ENCODE data around the gene OSBPL3.

The OSBPL3 gene

DNA sequence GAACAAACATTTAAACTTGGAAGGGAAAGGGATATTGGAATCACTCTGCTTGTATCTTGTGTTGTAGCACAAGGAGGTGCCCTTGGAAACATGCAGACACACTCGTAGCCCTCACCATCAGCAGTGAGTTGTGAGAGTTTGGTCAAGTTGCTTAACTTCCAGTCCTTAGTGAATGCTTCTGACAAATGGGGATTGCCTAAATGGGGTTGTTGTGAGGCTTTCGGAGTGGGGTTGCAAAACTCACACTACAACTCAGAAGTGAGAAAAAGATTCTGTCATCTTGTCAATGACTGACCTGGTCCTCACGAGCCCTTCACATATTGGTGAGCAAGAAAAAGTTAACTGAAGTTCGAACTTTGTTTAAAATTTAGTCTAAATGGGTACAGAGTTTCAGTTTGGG, 193.7 kb downstream of the OSBPL3 start:
- DNase-seq: no peak

DNA sequence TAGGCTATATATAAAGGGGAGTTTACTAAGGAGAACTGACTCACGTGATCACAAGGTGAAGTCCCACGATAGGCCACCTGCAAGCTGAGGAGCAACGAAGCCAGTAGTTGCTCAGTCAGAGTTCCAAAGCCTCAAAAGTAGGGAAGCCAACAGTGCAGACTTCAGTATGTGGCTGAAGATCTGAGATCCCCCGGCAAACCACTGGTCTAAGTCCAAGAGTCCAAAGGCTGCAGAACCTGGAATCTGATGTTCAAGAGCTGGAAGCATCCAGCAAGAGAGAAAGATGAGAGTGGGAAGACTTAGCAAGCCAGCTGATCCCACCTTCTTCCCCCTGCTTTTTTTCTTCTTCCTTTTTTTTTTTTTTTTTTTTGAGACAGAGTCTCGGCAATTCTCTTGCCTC, 195.7 kb downstream of the OSBPL3 start:
- no peak for DNase-seq

DNA sequence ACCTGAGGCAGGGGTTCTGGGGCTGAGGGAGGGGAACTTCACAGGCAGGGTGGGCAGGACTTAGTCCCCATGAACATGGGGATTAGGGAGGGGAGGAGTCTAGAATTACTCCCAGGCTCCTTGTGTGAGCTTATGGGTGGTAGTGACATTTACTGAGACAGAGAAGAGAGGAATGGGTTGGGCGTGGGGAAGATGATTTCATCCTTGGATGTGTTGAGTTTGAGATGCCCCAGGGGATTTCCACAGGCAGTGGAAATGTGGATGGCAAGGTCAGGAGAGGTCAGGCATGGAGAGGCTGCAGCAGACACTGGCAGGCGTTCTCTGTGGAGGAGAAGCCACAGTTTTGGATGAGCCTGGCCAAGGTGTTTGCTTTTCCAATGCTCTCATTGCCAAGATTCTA, 196.3 kb downstream of the OSBPL3 start:
- DNase-seq: no peak

DNA sequence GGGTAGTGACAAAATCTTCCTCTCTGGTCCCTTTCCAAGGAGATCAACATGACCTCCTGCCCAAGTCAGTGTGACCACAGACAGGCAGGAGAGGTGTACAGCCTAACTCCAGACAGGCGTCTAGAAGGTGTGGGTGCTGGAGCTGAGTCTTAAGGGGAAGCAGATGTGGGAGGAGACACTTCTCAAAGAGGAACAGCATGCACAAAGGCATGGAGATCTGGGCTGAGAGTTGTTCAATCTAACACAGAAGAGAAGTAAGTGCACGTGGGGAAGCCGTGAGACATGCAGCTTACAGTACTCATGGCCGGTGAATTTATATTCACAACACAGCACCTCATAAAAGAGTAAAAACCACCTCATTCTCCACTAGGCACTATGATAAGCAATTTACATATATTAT, 198.9 kb downstream of the OSBPL3 start:
- DNase-seq: no peak

DNA sequence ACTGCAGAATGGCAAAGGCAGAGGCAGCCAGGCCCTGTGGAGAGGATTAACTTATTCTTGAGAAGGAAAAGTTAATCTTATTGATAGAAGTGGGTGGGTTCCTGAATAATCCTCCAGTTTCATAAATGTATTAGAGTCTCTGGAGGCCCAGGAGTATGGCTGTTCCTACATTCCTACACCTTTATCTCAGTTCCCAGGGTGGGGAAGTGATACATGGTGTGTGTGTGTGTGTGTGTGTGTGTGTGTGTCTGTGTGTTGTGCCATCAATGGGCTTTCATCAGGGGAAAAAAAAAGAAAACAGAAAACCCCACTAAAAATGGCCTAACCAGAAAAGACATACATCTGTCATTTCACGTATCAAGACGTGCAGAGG, 200.7 kb downstream of the OSBPL3 start:
- DNase-seq: no peak

DNA sequence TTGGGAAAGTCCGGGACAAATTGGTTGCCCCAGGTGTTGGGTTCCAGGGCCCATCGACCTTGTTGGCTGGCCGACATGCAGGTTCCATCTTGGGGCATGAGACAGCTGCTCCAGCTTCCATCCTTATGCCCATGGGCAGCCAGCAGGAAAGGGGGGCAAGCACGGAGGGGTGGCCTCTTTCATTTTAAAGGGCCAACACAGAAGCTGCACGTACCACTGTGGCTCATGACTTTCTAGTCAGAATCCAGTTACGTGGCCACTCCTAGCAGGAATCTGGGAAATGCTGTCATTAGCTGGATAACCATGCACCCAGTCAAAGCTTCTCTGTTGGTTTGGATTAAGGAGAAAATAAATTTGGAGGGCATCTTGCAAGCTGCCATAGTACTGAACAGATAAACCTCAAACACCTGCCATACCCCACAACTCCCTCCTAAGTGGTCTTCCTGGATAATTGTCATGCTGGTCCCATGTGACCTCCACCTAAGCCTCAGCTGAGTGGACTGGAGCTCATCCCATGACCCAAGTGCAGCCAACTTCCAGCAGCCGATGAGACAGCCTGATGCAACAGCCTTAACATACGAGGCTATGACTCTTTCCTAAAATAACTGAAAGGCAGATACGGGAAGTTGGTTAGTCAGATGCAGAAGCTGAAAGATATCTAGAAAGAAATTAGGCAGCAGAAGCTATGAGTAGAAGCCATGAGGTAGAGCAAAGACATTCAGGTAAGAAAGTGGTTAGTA, 201.3 kb downstream of the OSBPL3 start:
- DNase-seq: peak; percentile 90

DNA sequence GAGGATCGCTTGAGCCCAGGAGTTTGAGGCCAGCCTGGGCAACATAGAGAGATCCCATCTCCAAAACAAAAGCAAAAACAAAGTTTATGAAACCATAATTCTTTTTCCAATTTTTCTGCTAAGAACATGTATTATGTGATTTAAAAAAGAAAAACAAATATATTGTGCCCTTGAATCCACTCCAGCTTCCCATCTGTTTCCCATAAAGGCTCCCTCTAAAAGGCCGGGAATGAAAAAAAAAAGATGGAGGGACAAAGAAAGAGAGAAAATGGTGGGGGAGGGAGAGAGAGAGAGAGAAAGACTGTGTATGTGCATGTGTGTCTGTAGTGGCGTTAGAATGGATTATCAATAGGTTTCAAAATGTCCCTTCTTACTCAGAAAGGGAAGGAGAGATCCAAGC, 202.2 kb downstream of the OSBPL3 start:
- DNase-seq: no peak

DNA sequence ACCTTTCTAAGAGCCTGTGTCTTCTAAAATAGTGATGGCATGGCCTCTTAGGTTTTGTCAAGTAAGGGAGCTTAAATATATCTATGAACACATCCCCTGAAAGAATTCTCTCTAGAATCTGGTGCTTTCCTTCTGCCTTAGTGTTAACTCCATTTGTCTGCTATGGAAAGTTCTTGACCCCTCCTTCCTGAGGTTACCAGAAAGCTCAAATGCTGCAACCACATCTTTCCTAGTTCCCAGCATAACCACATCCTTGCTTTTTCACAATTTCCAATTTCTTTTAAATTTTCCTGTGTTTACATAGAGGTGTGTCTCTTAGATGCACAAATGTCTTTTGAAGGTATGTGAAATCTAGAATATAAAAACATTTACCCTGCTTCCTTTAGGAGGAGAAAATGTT, 206.3 kb downstream of the OSBPL3 start:
- DNase-seq: no peak

DNA sequence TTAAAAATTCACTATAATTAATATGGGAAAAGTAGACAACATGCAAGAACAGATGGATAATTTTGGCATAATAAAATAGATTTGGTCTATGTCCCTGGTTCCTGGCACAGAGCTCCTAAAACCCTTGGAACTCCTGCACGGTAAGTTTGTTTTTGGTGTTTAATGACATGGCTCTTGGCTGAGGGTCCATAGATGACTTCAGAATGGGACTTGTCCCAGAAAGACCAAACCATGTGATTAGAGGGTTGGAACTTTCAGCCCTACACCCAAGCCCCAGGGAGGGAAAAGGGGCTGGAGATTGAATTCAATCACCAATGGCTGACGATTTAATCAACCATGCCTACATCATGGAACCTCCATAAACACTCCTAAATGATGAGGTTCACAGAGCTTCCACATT, 210.1 kb downstream of the OSBPL3 start:
- no peak for DNase-seq

DNA sequence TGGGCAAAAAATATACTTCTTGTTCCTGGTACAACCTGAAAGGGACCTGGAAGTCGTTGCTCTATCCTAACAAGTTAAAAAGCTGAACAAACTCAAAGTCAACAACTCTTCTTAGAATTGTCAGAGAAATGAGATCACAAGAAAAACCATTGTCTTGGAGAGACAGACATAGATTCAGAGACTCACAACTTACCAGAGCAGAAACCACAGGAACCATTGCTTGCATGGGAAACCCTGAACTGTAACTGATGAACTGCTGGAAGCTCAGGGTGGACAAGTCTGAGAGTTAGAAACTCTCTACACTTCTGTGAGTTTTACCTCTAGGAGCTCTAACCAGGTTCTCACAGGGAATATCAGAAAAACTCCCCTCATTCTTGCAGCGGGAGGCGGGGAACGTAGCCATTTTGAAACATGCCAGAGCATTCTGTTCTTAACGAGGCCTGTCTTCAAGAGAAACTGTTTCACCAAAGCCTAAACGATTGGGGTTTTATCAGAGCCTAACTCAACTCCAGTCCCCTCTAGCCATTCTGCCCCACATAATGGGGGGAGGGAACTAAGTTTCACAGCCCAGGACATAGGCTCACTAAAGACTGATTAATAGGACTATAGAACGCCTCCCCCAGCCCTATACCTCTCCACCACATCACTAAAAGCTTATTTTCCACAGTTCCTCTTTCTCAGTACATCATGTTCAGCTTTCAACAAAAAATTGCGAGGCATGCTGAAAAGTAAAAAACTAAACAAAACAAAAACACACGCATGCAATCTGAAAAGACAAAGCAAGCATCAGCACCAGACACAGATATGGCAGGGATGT, 210.8 kb downstream of the OSBPL3 start:
- no peak for DNase-seq

DNA sequence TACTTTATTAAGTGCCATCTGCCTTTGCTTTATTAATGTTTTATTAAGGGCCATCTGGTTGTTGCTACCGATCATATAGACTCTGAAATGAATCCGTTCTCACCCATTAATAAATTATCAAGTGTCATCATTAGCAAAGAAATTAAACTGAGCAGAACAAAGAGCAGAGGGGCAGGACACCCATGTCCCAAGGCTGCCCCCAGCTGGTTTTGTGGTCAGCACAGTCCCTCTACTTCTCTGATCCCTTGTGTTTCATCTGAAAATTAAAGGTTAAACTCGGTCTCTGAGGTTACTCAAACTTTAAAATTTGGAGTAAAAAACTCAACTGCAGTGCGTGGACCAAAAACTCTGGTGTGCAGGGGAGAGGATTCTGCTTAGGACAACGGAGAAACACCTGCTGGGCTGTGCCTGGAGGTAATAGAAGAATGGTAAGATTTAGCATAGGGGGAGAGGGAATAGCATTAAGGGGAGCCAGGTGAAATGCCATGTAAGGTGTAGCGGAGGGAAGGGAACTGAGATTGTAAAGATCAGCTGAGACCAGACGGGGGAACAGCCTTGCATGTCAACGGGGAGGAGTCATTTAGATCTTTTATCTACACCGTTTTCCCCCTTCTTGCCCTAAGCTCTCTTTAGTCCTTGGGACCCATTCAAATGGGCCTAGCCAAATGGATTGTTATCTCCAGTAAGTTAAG, 212.0 kb downstream of the OSBPL3 start:
- DNase-seq: no peak

DNA sequence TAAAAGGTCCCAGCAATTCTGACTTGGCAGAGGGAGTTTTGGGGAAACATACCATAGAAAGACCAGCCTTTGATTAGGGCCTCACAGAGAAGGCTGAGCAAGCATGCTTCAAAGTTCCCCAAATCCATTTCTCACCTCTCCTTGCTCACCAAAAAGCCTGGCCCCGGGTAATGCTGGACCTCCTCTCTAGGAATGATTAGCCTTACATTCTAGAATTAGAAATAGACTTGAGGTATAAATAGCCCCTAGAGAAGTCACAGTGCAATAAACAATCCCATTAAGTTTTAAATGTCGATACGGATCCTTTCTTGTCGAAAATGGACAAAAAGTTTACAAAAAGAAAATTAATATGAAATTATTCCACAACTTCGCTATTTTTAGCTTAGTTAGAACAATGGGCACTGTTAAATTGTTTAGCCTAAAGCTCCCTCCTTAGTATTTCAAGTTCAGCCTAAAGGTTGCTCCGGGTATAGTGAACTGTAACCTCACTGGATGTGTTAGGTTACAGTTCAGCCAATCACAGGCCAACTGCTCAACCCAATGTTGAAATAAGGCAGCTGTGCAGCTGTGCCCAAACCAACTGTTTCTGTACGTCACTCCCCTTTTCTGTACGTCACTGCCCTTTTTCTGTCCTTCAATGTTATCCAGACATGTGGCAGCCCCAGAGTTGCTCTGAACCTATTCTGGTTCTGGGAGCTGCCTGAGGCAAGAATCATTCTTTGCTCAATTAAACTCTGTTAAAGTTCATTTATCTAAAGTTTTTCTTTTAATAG, 214.8 kb downstream of the OSBPL3 start:
- DNase-seq: no peak

DNA sequence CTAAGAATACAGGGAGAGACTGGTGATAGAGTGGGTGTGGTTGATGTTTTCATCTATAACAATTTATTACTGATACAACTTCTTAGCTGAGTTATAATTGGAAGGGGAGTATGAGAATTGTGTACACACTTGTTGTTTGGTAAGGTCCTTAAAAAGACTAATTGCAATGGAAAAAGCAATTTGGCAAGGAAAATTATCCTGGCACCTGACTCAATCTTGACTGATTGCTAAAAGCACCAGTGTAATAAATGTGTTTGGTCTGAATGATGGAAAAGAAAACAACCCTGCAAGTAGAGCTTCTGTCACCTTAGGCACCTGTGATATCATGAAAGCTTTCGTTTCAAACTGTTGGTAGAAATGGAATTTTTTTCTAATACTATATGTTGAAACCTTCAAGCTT, 216.0 kb downstream of the OSBPL3 start:
- no peak for DNase-seq

DNA sequence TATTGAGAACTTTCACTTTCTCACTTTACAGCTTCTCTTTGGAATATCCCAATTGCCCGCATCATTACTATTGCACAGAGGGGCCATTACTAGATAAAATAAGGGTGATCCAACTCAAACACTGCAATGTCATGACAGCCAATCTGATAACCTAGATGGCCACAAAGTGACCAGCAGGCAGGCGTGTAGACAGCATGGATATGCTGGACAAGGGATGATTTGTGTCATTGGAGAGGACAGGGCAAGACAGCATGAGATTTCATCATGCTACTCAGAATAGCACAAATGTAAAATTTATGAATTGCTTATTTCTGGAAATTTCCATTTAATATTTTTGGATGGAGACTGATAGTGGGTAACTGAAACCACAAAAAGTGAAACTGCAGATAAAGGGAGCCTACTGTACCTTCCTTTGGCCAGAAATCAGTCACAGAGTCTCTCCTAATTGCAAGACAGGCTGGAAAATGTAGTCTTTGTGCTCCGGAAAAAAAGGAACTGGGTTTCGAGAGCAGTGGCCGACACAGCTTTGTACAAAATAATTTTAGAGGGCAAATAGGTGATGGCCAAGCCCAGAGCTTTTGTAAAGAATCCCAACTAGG, 216.6 kb downstream of the OSBPL3 start:
- no peak for DNase-seq

DNA sequence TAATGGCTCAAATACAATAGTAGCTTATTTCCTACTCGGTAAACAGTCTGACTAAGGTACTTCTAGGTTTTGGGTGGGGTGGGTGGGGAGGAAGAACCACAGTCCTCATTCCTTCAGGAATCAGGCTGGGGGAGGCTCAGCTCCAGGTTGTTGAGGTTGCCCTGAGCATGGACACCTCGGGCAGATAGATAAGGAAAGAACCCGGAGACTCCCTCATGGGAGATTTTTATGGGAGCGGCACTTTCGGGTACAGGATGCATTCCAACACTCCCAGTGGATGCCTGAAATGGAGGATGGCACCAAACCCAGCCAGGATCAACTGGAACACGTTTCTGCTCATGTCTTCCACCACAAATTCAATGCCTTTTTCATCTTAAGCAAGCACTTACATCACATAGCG, 217.2 kb downstream of the OSBPL3 start:
- no peak for DNase-seq

DNA sequence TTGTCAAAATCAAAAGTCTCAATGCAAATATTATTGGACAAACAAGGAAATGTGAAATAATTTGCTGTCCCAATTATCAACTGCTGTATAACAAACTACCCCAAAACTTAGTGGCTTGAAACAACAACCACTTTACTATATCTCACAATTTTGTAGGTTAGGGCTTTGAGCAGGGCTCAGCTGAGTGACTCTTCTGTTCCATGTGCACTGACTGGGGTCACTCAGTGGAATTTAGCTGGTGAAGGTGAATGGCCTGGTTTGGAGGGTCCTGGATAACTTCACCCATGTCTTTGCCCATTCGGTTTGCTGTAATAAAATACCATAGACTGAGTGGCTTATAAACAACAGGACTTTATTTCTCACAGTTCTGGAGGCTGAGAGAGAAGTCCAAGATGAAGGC, 219.0 kb downstream of the OSBPL3 start:
- no peak for DNase-seq

DNA sequence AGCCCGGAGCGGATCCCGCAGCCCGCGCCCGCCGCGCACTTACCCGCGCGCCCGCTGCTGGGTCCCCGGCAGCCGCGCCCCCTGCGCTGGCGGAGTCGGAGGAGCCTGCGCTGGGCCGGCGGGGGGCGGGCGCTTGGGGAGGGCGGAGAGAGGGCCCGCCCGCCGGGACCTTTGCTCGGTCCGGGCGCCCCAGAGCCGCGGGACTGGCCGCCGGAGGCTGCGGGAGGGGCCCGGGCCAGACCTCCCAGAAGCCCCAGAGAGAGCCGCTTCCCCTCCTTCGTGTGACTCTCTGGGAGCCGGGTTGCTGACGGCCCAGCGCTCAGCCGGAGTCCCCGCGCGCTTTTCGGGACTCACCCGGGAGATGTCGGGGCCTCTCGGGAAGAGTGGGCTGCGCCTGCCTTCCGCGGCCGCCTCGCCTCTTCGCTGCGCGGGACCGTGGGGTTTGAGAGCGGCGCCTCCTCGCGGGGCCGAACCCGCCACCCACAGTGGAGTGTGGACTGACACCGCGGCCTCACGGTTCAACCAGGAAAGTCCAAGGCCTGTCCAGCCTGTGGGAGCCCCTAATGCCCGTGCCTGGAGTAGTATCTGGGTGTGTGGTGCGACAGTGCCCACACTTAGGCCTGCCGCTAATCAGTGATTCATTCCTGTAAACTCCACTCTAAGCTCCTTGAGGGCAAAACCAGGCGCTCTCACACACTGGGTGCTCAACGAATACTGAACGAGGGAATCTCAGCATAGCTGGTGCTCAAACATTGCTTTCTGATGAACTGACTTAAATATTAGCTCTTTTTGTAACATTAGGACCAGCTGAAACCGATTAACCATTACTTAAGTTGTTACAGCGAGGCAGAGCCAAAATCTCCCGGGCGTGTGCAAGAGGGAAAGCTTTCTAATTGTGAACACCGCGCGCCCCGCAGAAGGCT, 222.4 kb downstream of the OSBPL3 start, which contains the start of gene GSDME:
Gene GSDME, minus strand, starts transcription at position 112 of the 923 bp plus-strand sequence. CDS start 7,690 bp downstream, outside the sequence.
- peak; percentile 68 for DNase-seq

DNA sequence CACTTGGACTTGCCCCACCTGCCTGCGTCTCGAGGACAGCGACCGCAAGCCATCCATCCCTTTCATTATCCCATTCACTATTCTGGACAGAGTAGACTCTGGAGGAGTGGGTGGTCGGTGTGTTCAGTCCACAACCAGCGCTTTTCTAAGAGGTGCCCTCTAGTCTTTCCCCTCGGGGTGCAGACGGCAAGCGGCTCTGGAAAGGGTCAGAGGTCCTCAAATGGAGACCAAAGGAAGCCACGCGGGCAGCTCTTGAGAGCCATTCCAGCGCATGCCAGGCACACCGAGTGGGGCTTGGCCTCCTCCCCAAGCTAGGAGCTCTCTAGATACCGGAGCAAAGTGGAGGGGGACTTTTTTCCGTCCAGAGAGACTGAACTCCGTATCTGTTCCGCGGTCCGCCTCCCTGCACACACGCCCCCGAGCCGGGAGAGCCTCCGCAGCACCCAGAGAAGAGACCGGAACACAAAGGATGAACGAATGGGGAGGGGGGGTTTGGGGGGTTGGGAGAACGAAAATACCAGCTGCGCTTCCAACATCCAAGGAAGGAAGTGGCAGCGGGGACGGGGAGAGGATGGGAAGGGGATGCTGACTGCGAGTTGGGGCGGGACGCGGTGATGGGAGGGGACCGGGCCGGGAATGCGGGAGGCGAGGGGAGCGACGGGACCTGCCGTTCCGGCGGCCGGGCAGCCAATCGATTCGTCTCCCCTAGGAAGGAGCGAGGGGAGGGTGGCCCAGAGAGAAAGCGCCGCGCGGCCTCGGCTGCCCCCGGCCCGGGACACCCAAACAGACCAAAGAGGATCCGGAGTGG, 223.2 kb downstream of the OSBPL3 start:
- peak; percentile 41 for DNase-seq

DNA sequence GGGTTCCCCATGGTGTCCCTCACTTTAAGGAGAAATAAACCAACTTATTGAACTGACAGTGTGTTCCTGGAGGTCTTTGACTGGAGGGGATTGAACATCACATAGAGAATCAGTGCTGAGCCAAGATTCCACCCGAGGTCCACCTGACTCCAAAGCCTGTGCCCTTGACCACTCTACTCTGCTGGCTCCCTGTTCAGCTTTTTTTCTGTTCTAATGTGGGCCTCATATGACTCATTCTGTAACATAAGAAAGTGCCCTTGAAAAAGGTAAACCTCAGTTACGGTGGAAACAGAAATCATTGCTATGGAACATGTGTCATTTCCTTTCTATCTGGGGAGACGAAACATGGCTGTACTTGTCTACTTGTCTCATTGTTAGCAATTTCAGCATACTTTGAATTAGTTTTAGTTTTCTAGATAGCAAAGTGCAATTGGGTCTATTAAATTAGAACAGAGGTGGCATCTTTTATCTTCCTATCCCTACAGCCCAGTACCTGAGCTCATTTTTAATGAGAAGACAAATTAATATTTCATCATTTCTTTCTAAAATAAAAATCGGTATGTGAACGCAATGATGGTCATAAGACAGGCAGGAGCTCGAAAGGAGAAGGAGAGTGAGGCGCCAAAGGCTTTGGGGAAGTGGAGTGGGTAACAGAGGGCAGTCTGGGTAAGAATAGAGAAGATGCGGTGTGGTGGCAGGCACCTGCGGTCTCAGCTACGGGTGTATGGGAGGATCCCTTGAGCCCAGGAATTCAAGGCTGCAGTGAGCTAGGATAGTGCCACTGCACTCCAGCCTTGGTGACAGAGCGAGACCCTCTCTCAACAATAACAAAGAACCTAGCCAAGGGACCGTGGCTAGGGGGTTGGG, 224.2 kb downstream of the OSBPL3 start:
- peak; percentile 62 for DNase-seq
